ENCODE data around the gene OARD1.
"Not testable (repeated sequence)": the region's sequence is repeated elsewhere in the genome, so short reads cannot be mapped to it uniquely, and the experiment has no call there.

OARD1 gene

DNA sequence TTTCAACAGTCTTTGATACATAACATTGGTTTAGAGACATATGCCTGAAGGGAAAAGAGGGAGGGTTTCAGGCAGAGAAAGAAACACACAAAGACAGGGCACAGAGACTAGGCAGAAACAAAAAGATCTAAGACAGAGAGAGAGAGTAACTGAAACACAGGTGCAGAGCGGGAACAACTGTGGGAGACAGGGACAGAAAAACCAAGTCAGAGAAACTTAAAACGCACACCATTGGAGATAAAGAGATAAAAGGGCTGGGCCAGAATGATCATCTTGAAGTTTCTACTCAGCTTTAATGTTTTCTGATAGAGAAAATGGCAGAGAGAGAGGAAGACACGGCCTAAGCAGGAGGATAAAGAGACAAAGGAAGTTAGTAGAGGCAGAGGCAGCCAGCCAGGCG, 44.9 kb downstream of the OARD1 start:
- DNase-seq (ENCODE audit: low read depth, low spot score), result no peak

DNA sequence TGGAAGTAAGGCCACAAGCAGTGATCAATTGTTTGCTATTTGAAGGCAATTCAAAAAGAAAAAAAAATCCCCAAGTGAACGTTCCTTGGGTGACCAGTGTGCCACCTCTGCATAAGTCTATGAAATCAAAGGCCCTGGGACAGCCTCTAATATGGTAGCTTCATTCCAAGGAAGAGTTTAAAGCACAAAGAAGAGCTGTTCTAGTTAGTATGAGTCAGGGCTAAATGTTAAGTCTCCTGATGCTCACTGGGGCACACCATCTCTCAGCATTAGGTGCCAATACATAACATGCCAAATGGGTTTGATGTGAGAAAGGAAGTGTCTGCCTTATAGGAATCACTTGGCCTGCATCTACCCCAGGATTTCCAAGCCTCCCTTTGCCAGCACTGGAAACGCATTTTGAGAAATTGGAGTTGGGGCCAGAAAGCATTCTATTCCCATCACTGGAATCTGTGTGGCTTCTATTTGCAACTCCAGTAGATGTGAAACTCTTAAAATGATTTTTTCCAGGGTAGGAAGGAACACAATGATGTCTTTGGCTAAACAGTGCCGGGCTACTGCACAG, 46.1 kb downstream of the OARD1 start:
- no peak for DNase-seq (ENCODE audit: low read depth, low spot score)

DNA sequence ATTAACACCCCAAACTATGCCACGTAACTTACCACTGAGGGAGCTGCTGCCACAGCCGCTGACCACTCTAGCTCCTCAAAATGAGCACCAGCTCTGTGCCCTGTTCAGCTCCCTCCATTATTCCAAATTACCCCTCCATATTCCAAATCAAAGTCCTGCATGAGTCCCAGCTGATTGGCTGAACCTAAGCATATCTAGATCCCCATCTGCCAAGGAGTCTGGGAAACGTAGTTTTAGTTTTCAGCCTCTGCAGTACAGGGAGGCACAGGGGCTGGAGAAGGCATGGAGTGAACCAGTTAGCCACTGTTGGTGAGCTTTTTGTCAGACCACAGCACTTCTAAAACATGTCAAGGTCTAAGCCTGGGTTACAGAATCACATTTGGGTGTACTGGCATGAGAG, 49.0 kb downstream of the OARD1 start:
- no peak for DNase-seq (ENCODE audit: low read depth, low spot score)

DNA sequence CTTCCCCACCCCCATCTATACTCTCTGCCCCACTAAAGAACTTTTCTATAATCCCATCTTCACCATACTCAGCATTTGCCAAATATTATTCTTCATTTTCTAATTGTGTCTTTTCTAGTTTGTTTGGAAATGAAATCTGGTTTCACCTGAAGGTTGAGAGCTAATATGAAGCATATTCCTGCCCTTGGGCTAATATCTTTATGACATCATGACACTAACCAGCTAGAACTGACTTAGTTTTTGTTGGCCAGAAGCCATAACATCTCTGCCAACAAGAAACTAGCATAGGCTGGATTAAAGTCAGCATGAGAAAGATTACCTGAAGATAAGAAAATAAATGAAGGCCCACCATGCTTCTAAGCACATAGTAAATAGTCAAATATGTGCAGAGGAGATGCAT, 49.9 kb downstream of the OARD1 start:
- DNase-seq (ENCODE audit: low read depth, low spot score), result no peak

DNA sequence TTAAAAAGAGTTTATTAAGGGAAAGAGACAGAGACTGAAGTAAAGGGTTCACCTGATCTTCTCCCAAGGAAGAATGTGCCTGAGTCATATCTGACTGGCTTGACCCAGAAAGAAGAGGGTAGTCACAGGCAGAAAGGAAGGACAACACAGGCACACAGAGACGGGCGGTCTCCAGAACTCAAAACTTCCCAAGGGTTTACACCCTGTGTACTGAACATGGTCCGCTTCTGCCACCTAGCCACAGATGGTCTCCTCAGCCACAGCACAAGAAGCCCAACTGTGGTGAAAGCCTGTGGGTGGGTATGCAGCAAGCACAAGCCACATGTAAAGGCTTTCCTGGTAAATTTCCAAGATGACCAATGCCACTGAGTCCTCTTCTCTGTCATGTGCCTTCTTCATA, 50.3 kb downstream of the OARD1 start:
- peak; percentile 36 for DNase-seq (ENCODE audit: low read depth, low spot score)

DNA sequence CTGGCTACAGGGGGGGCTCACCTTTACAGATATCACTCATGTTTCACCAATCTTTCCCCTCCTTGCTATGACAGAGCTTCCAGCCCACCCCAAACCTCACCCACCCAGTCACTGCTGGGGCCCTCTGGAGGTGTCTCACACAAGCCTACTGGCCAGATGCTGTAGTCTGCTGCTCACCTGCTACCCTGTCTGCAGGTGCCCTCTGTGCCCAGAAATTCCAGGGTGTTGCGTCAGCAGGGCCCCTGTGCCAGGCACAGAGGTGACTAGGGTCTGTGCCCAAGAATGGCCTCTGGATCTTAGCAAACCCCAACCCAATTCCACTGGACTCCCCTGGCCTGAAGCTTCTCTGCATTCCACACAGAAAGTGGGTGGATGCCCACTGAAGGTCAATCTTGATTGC, 54.5 kb downstream of the OARD1 start:
- DNase-seq (ENCODE audit: low read depth, low spot score), result no peak

DNA sequence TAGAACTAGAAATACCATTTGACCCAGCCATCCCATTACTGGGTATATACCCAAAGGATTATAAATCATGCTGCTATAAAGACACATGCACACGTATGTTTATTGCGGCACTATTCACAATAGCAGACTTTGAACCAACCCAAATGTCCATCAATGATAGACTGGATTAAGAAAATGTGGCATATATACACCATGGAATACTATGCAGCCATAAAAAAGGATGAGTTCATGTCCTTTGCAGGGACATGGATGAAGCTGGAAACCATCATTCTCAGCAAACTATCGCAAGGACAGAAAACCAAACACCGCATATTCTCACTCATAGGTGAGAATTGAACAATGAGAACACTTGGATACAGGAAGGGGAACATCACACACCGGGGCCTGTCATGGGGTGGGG, 56.3 kb downstream of the OARD1 start:
- DNase-seq (ENCODE audit: low read depth, low spot score), result not testable (repeated sequence)

DNA sequence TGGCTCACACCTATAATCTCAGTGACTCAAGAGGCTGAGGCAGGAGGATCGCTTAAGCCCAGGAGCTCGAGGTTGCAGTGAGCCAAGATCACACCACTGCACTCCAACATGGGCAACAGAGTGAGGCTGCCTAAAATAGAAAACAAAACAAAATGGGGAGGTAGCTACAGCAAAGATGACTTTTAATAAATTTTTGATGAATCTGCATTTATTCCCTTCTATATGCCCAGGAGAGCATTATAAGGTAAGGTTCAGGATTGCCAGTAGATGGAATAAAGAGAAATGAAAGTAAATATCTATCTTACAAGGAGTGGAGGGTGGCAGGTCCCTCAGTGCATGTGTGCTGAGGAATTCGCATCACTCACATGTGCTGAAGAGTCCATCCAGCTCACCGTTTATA, 57.4 kb downstream of the OARD1 start:
- DNase-seq (ENCODE audit: low read depth, low spot score), result no peak
